Ovary (tissue), 9 donors: ENCODE data around the gene ATP8B3. TPM values are rescaled to one million over a fixed set of nuclear protein-coding genes. Genes with fewer than 3 reads are reported as not detected.

Source experiments
- DNase-seq, 5 donors: peaks; one replicate each; pipeline ENCODE4 v3.0.0-alpha.2; 2019 to 2020
- H3K27ac ChIP-seq, 2 donors: fragments of 200-600 bp; one replicate each; pipeline versions ENCODE4 v1.5.1 to v1.8.0; 2019 to 2022
- H3K27me3 ChIP-seq: fragments of 200-600 bp; one replicate; pipeline ENCODE4 v1.8.0; 2022
- H3K36me3 ChIP-seq: fragments of 200-600 bp; sonication (generic); one replicate; pipeline ENCODE4 v1.5.1; 2019
- H3K4me1 ChIP-seq: one replicate; pipeline ENCODE4 v1.8.1; 2013; ENCODE audit warnings: mild to moderate bottlenecking, moderate library complexity; ENCODE audit not compliant: insufficient read depth
- H3K4me3 ChIP-seq: fragments of 200-600 bp; sonication (generic); one replicate; pipeline ENCODE4 v1.5.1; 2017
- H3K9me3 ChIP-seq, 2 donors: fragments of 200-600 bp in 1 of 2; sonication (generic) in 1 of 2; one replicate each; pipeline versions ENCODE4 v1.5.1 to v1.8.1; 2013 to 2019; ENCODE audit warnings: mild to moderate bottlenecking in 1 of 2, moderate library complexity in 1 of 2
- EP300 ChIP-seq: sonication (generic); formaldehyde crosslinking; IDR thresholded peaks from one replicate; pipeline ENCODE4 v1.6.1; 2017; ENCODE audit warnings: antibody characterized with exemption
- POLR2A ChIP-seq: fragments of 450-650 bp; IDR thresholded peaks from one replicate; pipeline ENCODE4 v1.6.1; 2017; ENCODE audit warnings: antibody characterized with exemption, mild to moderate bottlenecking, moderate library complexity
- WGBS, 3 donors: extraction: QIAGEN DNeasy Blood & Tissue Kit in 1 of 3; methylation state at CpG; one replicate each; pipeline versions ENCODE4 v1.1.5 to v1.1.7; 2013 to 2017; 5-methylcytosine and 5-hydroxymethylcytosine counted together
- intact Hi-C, 4 donors: fragments of 100-400 bp; cut with DNase I; formaldehyde crosslinking; loops; one replicate each; pipeline versions ENCODE4 v1.11.0 to v1.15.1; 2022 to 2023
- polyA plus RNA-seq, 2 donors: library from polyadenylated mRNA; stranded (reverse); fragments of 200-250 nt in 1 of 2; fragments of 350-450 nt in 1 of 2; fragmentation: Illumina TruSeq in 1 of 2; extraction: RNeasy Lipid Tissue Mini Kit (QIAGEN cat#74804) in 1 of 2; gene quantifications; one replicate each; pipeline ENCODE4 v1.2.3, GENCODE V29; 2013 to 2014
- total RNA-seq, 7 donors: library from RNA; depleted of rRNA in 2 of 7; stranded (reverse); fragments of >200 nt in 2 of 7; fragmentation: NEBNext Ultra II Directional in 3 of 7; extraction: Animal tissue kit (Norgen Biotek cat#: 25700) in 3 of 7; gene quantifications; one replicate each; pipeline versions ENCODE4 v1.1.0 to v1.2.4, GENCODE V29; 2016 to 2023
- TF ChIP-seq, protein P1 (sequence below), 3 donors: fragments of 450-650 bp in 2 of 3; fragments of 200-600 bp in 1 of 3; IDR thresholded peaks; one replicate each; pipeline versions ENCODE4 v1.5.1 to v1.8.0; 2016 to 2022; ENCODE audit warnings: antibody characterized with exemption in 3 of 3, mild to moderate bottlenecking in 1 of 3
- donor health status: DM: no; HTN: no; CAD: no; lungs with moderate emphysema.
- donor health status: DM: no; HTN: no; CAD: no.
- donor health status: Bipolar disorder and iron deficiency.
- donor health status: DM: yes; HTN: yes; CAD: no.
- donor health status: DM: no; HTN: no; CAD: no.
- donor health status: DM: yes; HTN: yes; CAD: no.

The ATP8B3 gene
- total and polyA plus RNA-seq, 9 donors, result 0.72 to 3.2 (median 1.5) TPM

DNA sequence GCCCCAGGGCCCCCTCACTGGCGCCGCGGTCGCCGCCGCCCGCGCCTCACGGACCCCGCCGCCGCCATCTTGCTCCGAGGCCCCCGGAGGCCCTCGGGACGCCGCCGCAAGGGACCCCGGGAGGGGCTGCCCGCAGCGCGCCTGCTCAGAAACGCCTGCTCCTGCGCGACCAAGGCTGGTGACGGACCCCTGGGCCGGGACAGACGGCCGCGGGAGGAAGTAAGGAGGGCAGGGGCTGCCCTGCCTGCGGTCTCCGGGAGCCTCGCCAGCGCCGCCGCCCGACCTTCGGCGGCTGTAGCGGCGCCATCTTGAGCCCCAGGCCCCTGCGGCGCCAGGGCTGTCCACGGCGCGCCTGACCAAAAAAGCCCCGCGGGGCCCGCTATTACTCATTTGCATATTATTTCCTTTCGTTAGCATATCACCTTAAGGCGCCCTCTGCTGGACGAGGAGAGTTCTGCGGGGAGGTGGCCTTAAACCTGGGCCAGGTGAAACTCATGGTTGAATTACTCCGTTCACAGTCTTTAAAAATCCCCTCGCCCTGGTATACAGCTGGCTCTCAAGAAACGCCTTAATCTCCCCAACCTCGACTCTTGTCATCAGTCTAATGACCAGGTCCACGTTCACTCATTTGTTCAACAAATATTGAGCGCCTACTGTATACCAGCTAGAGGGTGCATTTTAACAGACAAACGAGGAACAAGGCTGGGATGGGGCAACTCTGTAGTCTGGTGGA, 36.5 kb upstream of the ATP8B3 start, which contains the start of gene REXO1:
REXO1 (minus strand) TSS at position 85 of the 733 bp plus-strand sequence. CDS start 125 bp downstream, outside the sequence.
- no peaks in the 10 kb centered on the region for H3K9me3 ChIP-seq
- no peaks in the 10 kb centered on the region for H3K27me3 ChIP-seq
- peaks cover 14% of the 10 kb centered on the region for H3K4me1 ChIP-seq
- H3K36me3 ChIP-seq, result no peaks in the 10 kb centered on the region
- TF ChIP-seq, protein P1, sequence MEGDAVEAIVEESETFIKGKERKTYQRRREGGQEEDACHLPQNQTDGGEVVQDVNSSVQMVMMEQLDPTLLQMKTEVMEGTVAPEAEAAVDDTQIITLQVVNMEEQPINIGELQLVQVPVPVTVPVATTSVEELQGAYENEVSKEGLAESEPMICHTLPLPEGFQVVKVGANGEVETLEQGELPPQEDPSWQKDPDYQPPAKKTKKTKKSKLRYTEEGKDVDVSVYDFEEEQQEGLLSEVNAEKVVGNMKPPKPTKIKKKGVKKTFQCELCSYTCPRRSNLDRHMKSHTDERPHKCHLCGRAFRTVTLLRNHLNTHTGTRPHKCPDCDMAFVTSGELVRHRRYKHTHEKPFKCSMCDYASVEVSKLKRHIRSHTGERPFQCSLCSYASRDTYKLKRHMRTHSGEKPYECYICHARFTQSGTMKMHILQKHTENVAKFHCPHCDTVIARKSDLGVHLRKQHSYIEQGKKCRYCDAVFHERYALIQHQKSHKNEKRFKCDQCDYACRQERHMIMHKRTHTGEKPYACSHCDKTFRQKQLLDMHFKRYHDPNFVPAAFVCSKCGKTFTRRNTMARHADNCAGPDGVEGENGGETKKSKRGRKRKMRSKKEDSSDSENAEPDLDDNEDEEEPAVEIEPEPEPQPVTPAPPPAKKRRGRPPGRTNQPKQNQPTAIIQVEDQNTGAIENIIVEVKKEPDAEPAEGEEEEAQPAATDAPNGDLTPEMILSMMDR (IDR thresholded peaks at IDR 0.05), result peak; percentile 85 to 92 (median 91)
- TF ChIP-seq POLR2A, result peak; percentile 48
- no peak for TF ChIP-seq EP300
- peak within 1 kb of the TSS; percentile 99 to 100 for H3K27ac ChIP-seq
- WGBS, 3 donors, result 1 to 8% (median 3%) methylated on average over 13 to 60 of the region's 60 CpGs
- peak within 1 kb of the TSS; percentile 92 for H3K4me3 ChIP-seq
- peak; percentile 93 to 98 (median 95) for DNase-seq
- intact Hi-C loops, result no loop called here

DNA sequence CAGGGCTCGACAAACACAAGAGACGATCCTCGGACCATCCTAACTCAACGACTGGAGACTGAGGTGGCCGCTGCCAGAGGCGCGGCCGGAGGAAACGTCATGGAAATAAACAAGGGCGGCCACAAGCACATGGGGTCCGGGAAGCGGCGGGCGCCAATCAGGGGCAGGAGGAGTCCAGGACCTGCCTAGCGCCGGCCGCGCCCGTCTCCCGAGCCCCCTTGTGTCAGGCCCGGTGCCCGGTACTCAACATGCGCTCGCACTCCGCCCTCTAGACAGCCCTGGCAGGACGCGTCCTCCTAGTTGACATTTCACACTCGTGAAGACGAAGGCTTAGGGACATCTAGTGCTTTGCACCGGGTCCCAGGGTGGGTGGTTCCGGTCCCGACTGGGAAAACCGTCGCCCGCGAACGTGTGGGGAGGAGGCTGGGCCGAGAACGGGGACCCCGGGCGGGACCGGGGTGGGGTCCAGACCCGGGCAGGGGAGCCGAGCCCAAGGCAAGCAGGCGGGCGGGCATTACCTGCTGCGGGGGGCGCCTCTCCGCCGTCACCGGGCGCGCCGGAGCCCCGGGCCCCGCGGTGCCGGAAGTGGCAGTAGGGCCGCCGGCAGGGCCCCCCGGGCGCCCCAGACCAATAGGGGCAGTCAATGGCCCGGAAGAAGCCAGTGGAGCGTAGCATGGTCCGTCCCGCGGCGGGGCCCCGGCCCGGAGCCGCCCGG, 35.8 kb upstream of the ATP8B3 start:
- TF ChIP-seq POLR2A (no peak), EP300 (no peak)
- TF ChIP-seq, protein P1 (IDR thresholded peaks at IDR 0.05), result no peak
- no peak for DNase-seq
- intact Hi-C loops, result no loop called here
- Histone ChIP-seq H3K4me3 (peak overlapping the region; percentile 92), H3K27ac (peak overlapping the region; percentile 99 to 100), H3K36me3 (no peaks in the 10 kb centered on the region), H3K9me3 (no peaks in the 10 kb centered on the region), H3K4me1 (peaks cover 14% of the 10 kb centered on the region), H3K27me3 (no peaks in the 10 kb centered on the region)
- 1% methylated on average over 43 to 72 of the region's 72 CpGs for WGBS, 3 donors

DNA sequence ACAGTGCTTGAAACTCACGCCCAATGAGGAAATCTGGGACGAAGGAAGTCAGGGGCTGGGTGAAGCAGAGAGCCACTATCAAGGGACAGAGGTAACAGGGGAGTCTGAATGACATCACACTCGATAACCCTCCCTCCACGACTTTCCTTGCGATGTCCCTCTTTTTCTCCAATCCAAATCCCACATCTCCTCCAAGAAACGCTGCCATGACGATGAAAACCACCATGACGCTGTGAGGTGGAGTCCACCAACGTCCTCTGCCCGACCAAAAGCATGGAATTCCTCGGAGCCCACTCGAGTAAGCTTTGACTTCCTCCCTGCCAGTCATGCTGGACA, 35.2 kb upstream of the ATP8B3 start:
- intact Hi-C loops, result no loop called here
- H3K9me3 ChIP-seq, result no peaks in the 10 kb centered on the region
- H3K4me1 ChIP-seq, result peaks cover 14% of the 10 kb centered on the region
- peak overlapping the region in 1 of 2 donors; percentile 100 for H3K27ac ChIP-seq
- WGBS, 3 donors, result 5 to 8% (median 6%) methylated on average over 12 of the region's 12 CpGs
- no peaks in the 10 kb centered on the region for H3K36me3 ChIP-seq
- H3K27me3 ChIP-seq, result no peaks in the 10 kb centered on the region
- H3K4me3 ChIP-seq, result peak overlapping the region; percentile 92
- DNase-seq, result no peak
- TF ChIP-seq, protein P1 (IDR thresholded peaks at IDR 0.05), result no peak
- TF ChIP-seq POLR2A (no peak), EP300 (no peak)

DNA sequence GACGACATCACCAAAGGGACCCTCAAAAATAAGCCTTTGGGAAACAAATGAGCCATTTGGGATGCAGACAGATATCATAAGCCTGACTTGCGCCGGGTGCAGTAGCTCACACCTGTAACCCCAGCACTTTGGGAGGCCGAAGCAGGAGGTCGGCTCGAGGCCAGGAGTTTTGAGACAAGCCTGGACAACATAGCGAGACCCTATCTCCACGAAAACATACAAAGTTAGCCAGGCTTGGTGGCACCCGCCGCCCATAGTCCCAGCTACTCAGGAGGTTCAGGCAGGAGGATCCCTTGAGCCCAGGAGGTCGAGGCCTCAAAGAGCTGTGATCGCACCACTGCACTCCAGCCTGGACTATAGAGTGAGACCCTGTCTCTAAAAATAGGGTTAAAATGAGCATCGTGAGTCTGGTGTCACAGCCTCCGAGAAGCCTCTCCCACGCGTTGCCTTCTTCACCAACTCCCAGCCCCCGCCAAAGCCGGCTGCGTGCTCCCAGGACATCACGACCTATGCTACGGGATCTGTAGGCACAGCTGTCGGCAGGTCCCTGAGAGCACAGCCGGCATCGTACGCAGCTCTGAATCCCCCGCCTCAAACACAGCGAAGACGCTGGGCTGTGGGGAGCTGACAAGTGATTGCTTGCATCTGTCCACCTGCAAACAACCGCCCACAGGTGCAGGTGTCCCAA, 34.6 kb upstream of the ATP8B3 start:
- no peaks in the 10 kb centered on the region for H3K36me3 ChIP-seq
- TF ChIP-seq EP300 (no peak), POLR2A (no peak)
- TF ChIP-seq, protein P1 (IDR thresholded peaks at IDR 0.05), result no peak
- H3K4me1 ChIP-seq, result peaks cover 14% of the 10 kb centered on the region
- intact Hi-C loops, result no loop called here
- no peak for DNase-seq
- 38 to 55% (median 39%) methylated on average over 29 of the region's 29 CpGs for WGBS, 3 donors
- H3K27me3 ChIP-seq, result no peaks in the 10 kb centered on the region
- peak overlapping the region; percentile 92 for H3K4me3 ChIP-seq
- no peaks in the 10 kb centered on the region for H3K9me3 ChIP-seq
- no peak overlapping the region for H3K27ac ChIP-seq
